AG04450 (cell line): ENCODE results near the gene PLEKHO2. TPM values are rescaled to one million over a fixed set of nuclear protein-coding genes. Genes with fewer than 3 reads are reported as not detected.

Experiments
- CTCF ChIA-PET: fragments of 300-600, 350-600 bp; formaldehyde crosslinking; extraction: SDS; loops from one replicate; lab custom pipeline; 2022; ENCODE audit warnings: antibody characterized with exemption, inconsistent platforms; lab: Charles Lee
- POLR2A ChIA-PET: fragments of 350-600 bp; formaldehyde crosslinking; extraction: SDS; loops from one replicate; lab custom pipeline; 2021; ENCODE audit warnings: antibody characterized with exemption, inconsistent platforms; lab: Yijun Ruan, JAX
- DNase-seq: peaks from one replicate; pipeline ENCODE4 v3.0.0-alpha.2; 2011; ENCODE audit warnings: low read depth, low spot score
- H3K27ac ChIP-seq: one replicate; pipeline ENCODE4 v1.5.1; 2012; ENCODE audit warnings: low read depth, low read length, control low read depth
- H3K27me3 ChIP-seq: one replicate; pipeline ENCODE4 v1.6.0; 2012; ENCODE audit warnings: low read length; ENCODE audit not compliant: control insufficient read depth, insufficient read depth
- H3K4me3 ChIP-seq: 2 replicates; pipeline ENCODE4 v1.5.1; 2011; ENCODE audit warnings: mild to moderate bottlenecking, low read depth, low read length, control low read depth
- H3K9me3 ChIP-seq: 2 replicates; pipeline ENCODE4 v1.5.1; 2012; ENCODE audit warnings: low read length; ENCODE audit not compliant: control insufficient read depth, insufficient read depth
- polyA plus RNA-seq: library from polyadenylated mRNA; depleted of rRNA; stranded (reverse); fragments of >200 nt; gene quantifications from 2 replicates; pipeline ENCODE4 v1.2.3, GENCODE V29; 2011
- TF ChIP-seq, protein P1 (sequence below): IDR thresholded peaks from 2 replicates; pipeline ENCODE4 v1.5.1; 2011; ENCODE audit warnings: low read depth, low read length, control low read depth, inconsistent platforms

The PLEKHO2 gene
- polyA plus RNA-seq, 1 experiment: 29.5 TPM

GRCh38 chr15:64803526-64803925, 38.2 kb upstream of the PLEKHO2 start:
- ChIA-PET POLR2A (no interaction called here), CTCF (interaction anchor here (0.6 to 3.0 kb wide), 5 partner anchors 8 to 79 kb away, joined by 3 to 11 read pairs (median 5); no protein-coding TSS in a partner anchor)
- TF ChIP-seq, protein P1, sequence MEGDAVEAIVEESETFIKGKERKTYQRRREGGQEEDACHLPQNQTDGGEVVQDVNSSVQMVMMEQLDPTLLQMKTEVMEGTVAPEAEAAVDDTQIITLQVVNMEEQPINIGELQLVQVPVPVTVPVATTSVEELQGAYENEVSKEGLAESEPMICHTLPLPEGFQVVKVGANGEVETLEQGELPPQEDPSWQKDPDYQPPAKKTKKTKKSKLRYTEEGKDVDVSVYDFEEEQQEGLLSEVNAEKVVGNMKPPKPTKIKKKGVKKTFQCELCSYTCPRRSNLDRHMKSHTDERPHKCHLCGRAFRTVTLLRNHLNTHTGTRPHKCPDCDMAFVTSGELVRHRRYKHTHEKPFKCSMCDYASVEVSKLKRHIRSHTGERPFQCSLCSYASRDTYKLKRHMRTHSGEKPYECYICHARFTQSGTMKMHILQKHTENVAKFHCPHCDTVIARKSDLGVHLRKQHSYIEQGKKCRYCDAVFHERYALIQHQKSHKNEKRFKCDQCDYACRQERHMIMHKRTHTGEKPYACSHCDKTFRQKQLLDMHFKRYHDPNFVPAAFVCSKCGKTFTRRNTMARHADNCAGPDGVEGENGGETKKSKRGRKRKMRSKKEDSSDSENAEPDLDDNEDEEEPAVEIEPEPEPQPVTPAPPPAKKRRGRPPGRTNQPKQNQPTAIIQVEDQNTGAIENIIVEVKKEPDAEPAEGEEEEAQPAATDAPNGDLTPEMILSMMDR: no peak
- Histone ChIP-seq H3K4me3 (no peak overlapping the region), H3K27me3 (peaks cover 3% of the 10 kb centered on the region), H3K27ac (no peak overlapping the region), H3K9me3 (no peaks in the 10 kb centered on the region; the same call in 1 of the 2 replicates)
- no peak for DNase-seq

GRCh38 chr15:64804619-64805018, 37.1 kb upstream of the PLEKHO2 start:
- POLR2A ChIA-PET: no interaction called here

GRCh38 chr15:64806509-64806908, 35.2 kb upstream of the PLEKHO2 start:
- H3K27me3 ChIP-seq: peaks cover 7% of the 10 kb centered on the region
- no peak overlapping the region for H3K4me3 ChIP-seq
- ChIA-PET POLR2A (no interaction called here), CTCF (interaction anchor here (1.5 kb wide), 1 partner anchor 120 kb away, joined by 4 read pairs; no protein-coding TSS in a partner anchor)
- TF ChIP-seq, protein P1: no peak
- H3K9me3 ChIP-seq: no peaks in the 10 kb centered on the region
- DNase-seq: no peak
- no peak overlapping the region for H3K27ac ChIP-seq

More at GRCh38 chr15:64804619-64805018, 37.1 kb upstream of the PLEKHO2 start:
- no peak for DNase-seq
- Histone ChIP-seq H3K27me3 (peaks cover 7% of the 10 kb centered on the region), H3K4me3 (no peak overlapping the region), H3K27ac (no peak overlapping the region), H3K9me3 (no peaks in the 10 kb centered on the region; the same call in 1 of the 2 replicates)
- CTCF ChIA-PET: interaction anchor here (0.6 to 1.0 kb wide), 2 partner anchors 77 to 100 kb away, joined by 4 to 5 read pairs; no protein-coding TSS in a partner anchor
- TF ChIP-seq, protein P1: no peak

GRCh38 chr15:64807051-64807749, 34.5 kb upstream of the PLEKHO2 start:
- DNase-seq: no peak

More at GRCh38 chr15:64807051-64807749, 34.5 kb upstream of the PLEKHO2 start:
- Histone ChIP-seq H3K27ac (no peak overlapping the region), H3K27me3 (peaks cover 7% of the 10 kb centered on the region), H3K9me3 (no peaks in the 10 kb centered on the region), H3K4me3 (no peak overlapping the region)
- TF ChIP-seq, protein P1: no peak
- ChIA-PET CTCF (interaction anchor here (0.9 to 4.8 kb wide), 3 partner anchors 73 to 121 kb away, joined by 3 to 86 read pairs (median 4); no protein-coding TSS in a partner anchor), POLR2A (no interaction called here)
